ENCODE results near the gene EMP2.

Gene EMP2

GRCh38 chr16:10609402-10609774 lies 29.0 kb upstream of the EMP2 start:
- peak; percentile 19 for DNase-seq

GRCh38 chr16:10608687-10609401 lies 28.4 kb upstream of the EMP2 start:
- DNase-seq: peak; percentile 71

GRCh38 chr16:10607157-10607556 lies 26.8 kb upstream of the EMP2 start:
- DNase-seq: no peak

- no peak for DNase-seq
These were observed 26.2 kb upstream of the EMP2 start for GRCh38 chr16:10606607-10607006.

GRCh38 chr16:10605636-10606035 lies 25.2 kb upstream of the EMP2 start:
- no peak for DNase-seq

- no peak for DNase-seq
These were observed 21.3 kb upstream of the EMP2 start for GRCh38 chr16:10601444-10602408.

- DNase-seq: no peak
These were observed 20.5 kb upstream of the EMP2 start for GRCh38 chr16:10600782-10601443.

GRCh38 chr16:10599626-10600025 lies 19.2 kb upstream of the EMP2 start:
- DNase-seq: no peak

- DNase-seq: no peak
These were observed 17.8 kb upstream of the EMP2 start for GRCh38 chr16:10598157-10598556.

- no peak for DNase-seq
These were observed 16.8 kb upstream of the EMP2 start for GRCh38 chr16:10597187-10597601.

GRCh38 chr16:10594312-10594950 lies 14.0 kb upstream of the EMP2 start:
- DNase-seq: peak; percentile 99

GRCh38 chr16:10592611-10593010 lies 12.2 kb upstream of the EMP2 start:
- DNase-seq: no peak

GRCh38 chr16:10590342-10590741 lies 9.9 kb upstream of the EMP2 start:
- no peak for DNase-seq

GRCh38 chr16:10589109-10589508 lies 8.7 kb upstream of the EMP2 start:
- no peak for DNase-seq

- no peak for DNase-seq
These were observed 7.2 kb upstream of the EMP2 start for GRCh38 chr16:10587622-10588021.

GRCh38 chr16:10584981-10585438 lies 4.6 kb upstream of the EMP2 start:
- DNase-seq: no peak

GRCh38 chr16:10583269-10583668 lies 2.9 kb upstream of the EMP2 start:
- no peak for DNase-seq

- DNase-seq: no peak
These were observed 1.1 kb upstream of the EMP2 start for GRCh38 chr16:10581507-10581906.

- no peak for DNase-seq
These were observed 467 bp upstream of the EMP2 start for GRCh38 chr16:10580883-10581247.

- peak; percentile 21 for DNase-seq
These were observed 828 bp downstream of the EMP2 start for GRCh38 chr16:10579575-10579964.

- DNase-seq: peak; percentile 73
These were observed 1.7 kb downstream of the EMP2 start for GRCh38 chr16:10578474-10579316.
